ENCODE data around the gene SLCO2A1. TPM values are rescaled to one million over a fixed set of nuclear protein-coding genes. Genes with fewer than 3 reads are reported as not detected.

SLCO2A1 gene
- total RNA-seq, 1 donor from 2014 or later: 3.8 TPM

GRCh38 chr3:133921592-133921991 lies 108.1 kb downstream of the SLCO2A1 start:
- Mint-ChIP-seq H3K36me3 (ENCODE audit: low read depth, unreplicated experiment) (no peaks in the 10 kb centered on the region), H3K4me1 (ENCODE audit: unreplicated experiment) (no peaks in the 10 kb centered on the region), H3K27me3 (ENCODE audit: unreplicated experiment) (peaks cover 3% of the 10 kb centered on the region), H3K4me3 (ENCODE audit: unreplicated experiment) (no peak overlapping the region), H3K27ac (ENCODE audit: unreplicated experiment) (no peak overlapping the region), H3K9me3 (ENCODE audit: unreplicated experiment) (no peaks in the 10 kb centered on the region)
- no peak for DNase-seq (ENCODE audit: low spot score)
- no peak for TF ChIP-seq CTCF (IDR thresholded peaks at IDR 0.05; ENCODE audit: unreplicated experiment)

- H3K4me3 Mint-ChIP-seq (ENCODE audit: unreplicated experiment): no peak overlapping the region
- H3K36me3 Mint-ChIP-seq (ENCODE audit: low read depth, unreplicated experiment): no peaks in the 10 kb centered on the region
- no peaks in the 10 kb centered on the region for H3K9me3 Mint-ChIP-seq (ENCODE audit: unreplicated experiment)
- no peak for TF ChIP-seq CTCF (IDR thresholded peaks at IDR 0.05; ENCODE audit: unreplicated experiment)
- no peaks in the 10 kb centered on the region for H3K4me1 Mint-ChIP-seq (ENCODE audit: unreplicated experiment)
- H3K27ac Mint-ChIP-seq (ENCODE audit: unreplicated experiment): no peak overlapping the region
- no peak for DNase-seq (ENCODE audit: low spot score)
- no peaks in the 10 kb centered on the region for H3K27me3 Mint-ChIP-seq (ENCODE audit: unreplicated experiment)
Measured at GRCh38 chr3:133917144-133917543, 112.6 kb downstream of the SLCO2A1 start.

GRCh38 chr3:133915685-133916658 lies 113.8 kb downstream of the SLCO2A1 start:
- TF ChIP-seq CTCF (IDR thresholded peaks at IDR 0.05; ENCODE audit: unreplicated experiment): no peak
- Mint-ChIP-seq H3K36me3 (ENCODE audit: low read depth, unreplicated experiment) (no peaks in the 10 kb centered on the region), H3K27me3 (ENCODE audit: unreplicated experiment) (no peaks in the 10 kb centered on the region), H3K4me3 (ENCODE audit: unreplicated experiment) (no peak overlapping the region), H3K27ac (ENCODE audit: unreplicated experiment) (no peak overlapping the region), H3K4me1 (ENCODE audit: unreplicated experiment) (no peaks in the 10 kb centered on the region), H3K9me3 (ENCODE audit: unreplicated experiment) (no peaks in the 10 kb centered on the region)
- no peak for DNase-seq (ENCODE audit: low spot score)

GRCh38 chr3:133914839-133915600 lies 114.7 kb downstream of the SLCO2A1 start:
- no peak for DNase-seq (ENCODE audit: low spot score)
- Mint-ChIP-seq H3K4me1 (ENCODE audit: unreplicated experiment) (no peaks in the 10 kb centered on the region), H3K4me3 (ENCODE audit: unreplicated experiment) (no peak overlapping the region), H3K9me3 (ENCODE audit: unreplicated experiment) (no peaks in the 10 kb centered on the region), H3K27ac (ENCODE audit: unreplicated experiment) (no peak overlapping the region), H3K36me3 (ENCODE audit: low read depth, unreplicated experiment) (no peaks in the 10 kb centered on the region), H3K27me3 (ENCODE audit: unreplicated experiment) (no peaks in the 10 kb centered on the region)
- TF ChIP-seq CTCF (IDR thresholded peaks at IDR 0.05; ENCODE audit: unreplicated experiment): no peak

Measured in endothelial cell (in vitro differentiated cells).